HG02642 (cell line): ENCODE measurements around the gene CDS1.

Source experiments
- ATAC-seq: cut with Tn5 transposase; IDR thresholded peaks from one replicate; pipeline ENCODE4 v1.9.1; 2021; ENCODE audit warnings: mild to moderate bottlenecking; ENCODE audit not compliant: unreplicated experiment, poor library complexity

Gene CDS1

GRCh38 chr4:84699001-84699671 lies 116.2 kb downstream of the CDS1 start:
- no peak for ATAC-seq
